HepG2 (cell line): Measurements from ENCODE around the gene NFATC3. TPM values are rescaled to one million over a fixed set of nuclear protein-coding genes. Genes with fewer than 3 reads are reported as not detected.

Experiments used
- FOXC1 ChIP-seq: sonication (generic); formaldehyde crosslinking; IDR thresholded peaks from 2 replicates; pipeline ENCODE4 v1.8.0; 2022; ENCODE audit warnings: mild to moderate bottlenecking, missing genetic modification reagents, borderline replicate concordance
- ISX ChIP-seq: sonication (generic); formaldehyde crosslinking; conservative IDR thresholded peaks from 2 replicates; pipeline ENCODE4 v1.5.0; 2020; ENCODE audit warnings: missing genetic modification reagents
- KAT7 ChIP-seq: IDR thresholded peaks from 2 replicates; pipeline ENCODE4 v1.6.1; 2018; ENCODE audit warnings: borderline replicate concordance, missing compliant biosample characterization
- NCOA2 ChIP-seq: sonication (generic); formaldehyde crosslinking; IDR thresholded peaks from 2 replicates; pipeline ENCODE4 v1.8.0; 2022; ENCODE audit warnings: inconsistent platforms
- PTBP1 ChIP-seq: fragments of 200-400 bp; formaldehyde crosslinking; IDR thresholded peaks from 2 replicates; pipeline ENCODE4 v1.6.1; 2018; ENCODE audit warnings: low read length, low read depth; ENCODE audit not compliant: poor library complexity, severe bottlenecking
- RNF2 ChIP-seq: fragments of 450-650 bp; conservative IDR thresholded peaks from 2 replicates; pipeline ENCODE4 v1.6.1; 2016; ENCODE audit warnings: low read depth
- ZHX2 ChIP-seq, 2 experiments: sonication (generic) in 1 of 2; formaldehyde crosslinking in 1 of 2; IDR thresholded peaks; 2 replicates each; pipeline versions ENCODE4 v1.6.1 to v1.9.0; 2014 to 2022; ENCODE audit warnings: antibody characterized with exemption in 1 of 2, borderline replicate concordance in 1 of 2, inconsistent platforms in 1 of 2, low read depth in 1 of 2, missing genetic modification reagents in 1 of 2
- ZNF230 ChIP-seq: sonication (generic); formaldehyde crosslinking; IDR thresholded peaks from 2 replicates; pipeline ENCODE4 v1.4.0; 2020; ENCODE audit warnings: mild to moderate bottlenecking, missing genetic modification reagents
- ZNF639 ChIP-seq: conservative IDR thresholded peaks from 2 replicates; pipeline ENCODE4 v1.6.1; 2018; ENCODE audit warnings: missing genetic modification reagents
- ZNF773 ChIP-seq: sonication (generic); formaldehyde crosslinking; IDR thresholded peaks from 2 replicates; pipeline ENCODE4 v1.4.0; 2020; ENCODE audit warnings: missing genetic modification reagents, borderline replicate concordance
- polyA plus RNA-seq, 8 experiments: library from polyadenylated mRNA; depleted of rRNA in 3 of 8; stranded (reverse) in 7 of 8; unstranded in 1 of 8; fragments of >200 nt; fragmentation: Illumina TruSeq in 4 of 8; extraction: Trizol in 4 of 8; gene quantifications; 2 replicates each; pipeline versions ENCODE4 v1.2.1 to v1.2.3, GENCODE V29; 2011 to 2016; ENCODE audit warnings: low read depth in 4 of 8, missing spikeins in 1 of 8, mixed read lengths in 1 of 8; ENCODE audit not compliant: insufficient read depth in 1 of 8
- total RNA-seq, 5 experiments: library from RNA; depleted of rRNA; stranded (reverse); fragments of >200 nt; fragmentation: Illumina TruSeq; extraction: Trizol; gene quantifications; 2 replicates each; pipeline ENCODE4 v1.2.3, GENCODE V29; 2016; ENCODE audit warnings: low read depth in 1 of 5
- TF ChIP-seq, protein P1 (sequence below): sonication (generic); formaldehyde crosslinking; IDR thresholded peaks from 2 replicates; pipeline ENCODE4 v1.4.0; 2020; ENCODE audit warnings: missing genetic modification reagents
- TF ChIP-seq, protein P2 (sequence below): sonication (generic); formaldehyde crosslinking; IDR thresholded peaks from 2 replicates; pipeline ENCODE4 v1.5.1; 2020; ENCODE audit warnings: mild to moderate bottlenecking, missing genetic modification reagents, moderate library complexity
- TF ChIP-seq, protein P3 (sequence below): sonication (generic); formaldehyde crosslinking; IDR thresholded peaks from 2 replicates; pipeline ENCODE4 v1.5.0; 2020; ENCODE audit warnings: mild to moderate bottlenecking, missing genetic modification reagents
- TF ChIP-seq, protein P4 (sequence below): sonication (generic); formaldehyde crosslinking; IDR thresholded peaks from 2 replicates; pipeline ENCODE4 v1.4.0; 2020; ENCODE audit warnings: mild to moderate bottlenecking, missing genetic modification reagents
- TF ChIP-seq, protein P5 (sequence below): IDR thresholded peaks from 2 replicates; pipeline ENCODE4 v1.6.1; 2016; ENCODE audit warnings: mild to moderate bottlenecking, missing biosample characterization, missing genetic modification reagents

The NFATC3 gene
- total and polyA plus RNA-seq, 2 of the 13 experiments (the other 11 are each of a cell fraction or from before 2014, with no cell fraction given), result 52.6 to 62.7 TPM

- peak; percentile 74; the same call in 1 of the 2 replicates for TF ChIP-seq ZNF639 (CRISPR knock-in tag)
- peak; percentile 85 for TF ChIP-seq RNF2
- no peak for TF ChIP-seq PTBP1
- no peak for TF ChIP-seq ISX (CRISPR knock-in tag)
- TF ChIP-seq FOXC1 (CRISPR knock-in tag), result peak; percentile 82; the same call in 1 of the 2 replicates
- TF ChIP-seq, protein P1, sequence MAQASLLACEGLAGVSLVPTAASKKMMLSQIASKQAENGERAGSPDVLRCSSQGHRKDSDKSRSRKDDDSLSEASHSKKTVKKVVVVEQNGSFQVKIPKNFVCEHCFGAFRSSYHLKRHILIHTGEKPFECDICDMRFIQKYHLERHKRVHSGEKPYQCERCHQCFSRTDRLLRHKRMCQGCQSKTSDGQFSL, result no peak
- TF ChIP-seq KAT7, result no peak
- TF ChIP-seq ZHX2 (IDR thresholded peaks at IDR 0.05; ENCODE audit: low read depth), result peak; percentile 65
- TF ChIP-seq ZHX2 (CRISPR knock-in tag; IDR thresholded peaks at IDR 0.05; ENCODE audit: borderline replicate concordance), result no peak
- TF ChIP-seq ZNF773 (CRISPR knock-in tag), result no peak
- TF ChIP-seq, protein P2, sequence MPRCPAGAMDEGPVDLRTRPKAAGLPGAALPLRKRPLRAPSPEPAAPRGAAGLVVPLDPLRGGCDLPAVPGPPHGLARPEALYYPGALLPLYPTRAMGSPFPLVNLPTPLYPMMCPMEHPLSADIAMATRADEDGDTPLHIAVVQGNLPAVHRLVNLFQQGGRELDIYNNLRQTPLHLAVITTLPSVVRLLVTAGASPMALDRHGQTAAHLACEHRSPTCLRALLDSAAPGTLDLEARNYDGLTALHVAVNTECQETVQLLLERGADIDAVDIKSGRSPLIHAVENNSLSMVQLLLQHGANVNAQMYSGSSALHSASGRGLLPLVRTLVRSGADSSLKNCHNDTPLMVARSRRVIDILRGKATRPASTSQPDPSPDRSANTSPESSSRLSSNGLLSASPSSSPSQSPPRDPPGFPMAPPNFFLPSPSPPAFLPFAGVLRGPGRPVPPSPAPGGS (CRISPR knock-in tag), result peak; percentile 25; the same call in 1 of the 2 replicates
- peak; percentile 84 for TF ChIP-seq NCOA2 (CRISPR knock-in tag)
- TF ChIP-seq, protein P3, sequence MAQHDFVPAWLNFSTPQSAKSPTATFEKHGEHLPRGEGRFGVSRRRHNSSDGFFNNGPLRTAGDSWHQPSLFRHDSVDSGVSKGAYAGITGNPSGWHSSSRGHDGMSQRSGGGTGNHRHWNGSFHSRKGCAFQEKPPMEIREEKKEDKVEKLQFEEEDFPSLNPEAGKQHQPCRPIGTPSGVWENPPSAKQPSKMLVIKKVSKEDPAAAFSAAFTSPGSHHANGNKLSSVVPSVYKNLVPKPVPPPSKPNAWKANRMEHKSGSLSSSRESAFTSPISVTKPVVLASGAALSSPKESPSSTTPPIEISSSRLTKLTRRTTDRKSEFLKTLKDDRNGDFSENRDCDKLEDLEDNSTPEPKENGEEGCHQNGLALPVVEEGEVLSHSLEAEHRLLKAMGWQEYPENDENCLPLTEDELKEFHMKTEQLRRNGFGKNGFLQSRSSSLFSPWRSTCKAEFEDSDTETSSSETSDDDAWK (CRISPR knock-in tag), result no peak
- peak; percentile 90 for TF ChIP-seq ZNF230
- TF ChIP-seq, protein P4, sequence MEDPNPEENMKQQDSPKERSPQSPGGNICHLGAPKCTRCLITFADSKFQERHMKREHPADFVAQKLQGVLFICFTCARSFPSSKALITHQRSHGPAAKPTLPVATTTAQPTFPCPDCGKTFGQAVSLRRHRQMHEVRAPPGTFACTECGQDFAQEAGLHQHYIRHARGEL, result no peak
- TF ChIP-seq, protein P5, sequence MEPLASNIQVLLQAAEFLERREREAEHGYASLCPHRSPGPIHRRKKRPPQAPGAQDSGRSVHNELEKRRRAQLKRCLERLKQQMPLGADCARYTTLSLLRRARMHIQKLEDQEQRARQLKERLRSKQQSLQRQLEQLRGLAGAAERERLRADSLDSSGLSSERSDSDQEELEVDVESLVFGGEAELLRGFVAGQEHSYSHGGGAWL (CRISPR knock-in tag), result no peak; the same call in 1 of the 2 replicates
Observed at GRCh38 chr16:68257906-68258800, 173.0 kb downstream of the NFATC3 start (continued).
